HepG2 (cell line): Measurements from ENCODE around the gene GGT7.

Experiments
- CBFB ChIP-seq: sonication (generic); formaldehyde crosslinking; IDR thresholded peaks from 2 replicates; pipeline ENCODE4 v1.4.0; 2020; ENCODE audit warnings: missing genetic modification reagents
- CTCF ChIP-seq: sonication (generic); formaldehyde crosslinking; IDR thresholded peaks from 2 replicates; pipeline ENCODE4 v1.5.0; 2020; ENCODE audit warnings: mild to moderate bottlenecking, missing genetic modification reagents, moderate library complexity
- KDM5B ChIP-seq: sonication (generic); formaldehyde crosslinking; IDR thresholded peaks from 2 replicates; pipeline ENCODE4 v1.4.0; 2020; ENCODE audit warnings: missing genetic modification reagents, mild to moderate bottlenecking, borderline replicate concordance
- MXD4 ChIP-seq: IDR thresholded peaks from 2 replicates; pipeline ENCODE4 v1.6.1; 2016; ENCODE audit warnings: mild to moderate bottlenecking, missing biosample characterization, missing genetic modification reagents
- NFE2L1 ChIP-seq: sonication (generic); formaldehyde crosslinking; IDR thresholded peaks from 2 replicates; pipeline ENCODE4 v1.4.0; 2020; ENCODE audit warnings: missing genetic modification reagents, mild to moderate bottlenecking, borderline replicate concordance
- NFIC ChIP-seq: IDR thresholded peaks from 2 replicates; pipeline ENCODE4 v1.6.1; 2012; ENCODE audit warnings: mild to moderate bottlenecking, low read length, inconsistent platforms
- NFKB2 ChIP-seq: sonication (generic); formaldehyde crosslinking; IDR thresholded peaks from 2 replicates; pipeline ENCODE4 v1.4.0; 2020; ENCODE audit warnings: missing genetic modification reagents, borderline replicate concordance
- PBX3 ChIP-seq: sonication (generic); formaldehyde crosslinking; IDR thresholded peaks from 2 replicates; pipeline ENCODE4 v1.8.1; 2023; ENCODE audit warnings: missing genetic modification reagents, inconsistent platforms, borderline replicate concordance
- POLR2A ChIP-seq, 2 experiments: IDR thresholded peaks; 2 replicates each; pipeline ENCODE4 v1.6.1; 2011; ENCODE audit warnings: low read depth in 2 of 2, low read length in 2 of 2, mild to moderate bottlenecking in 1 of 2, moderate library complexity in 1 of 2; ENCODE audit not compliant: insufficient read depth in 1 of 2
- TRAFD1 ChIP-seq: sonication (generic); formaldehyde crosslinking; IDR thresholded peaks from 2 replicates; pipeline ENCODE4 v1.5.1; 2020; ENCODE audit warnings: missing genetic modification reagents, mild to moderate bottlenecking, borderline replicate concordance
- USF2 ChIP-seq, 2 experiments: sonication (generic) in 1 of 2; formaldehyde crosslinking in 1 of 2; IDR thresholded peaks; 2 replicates each; pipeline versions ENCODE4 v1.5.1 to v1.6.1; 2011 to 2020; ENCODE audit warnings: borderline replicate concordance in 1 of 2, low read depth in 1 of 2, low read length in 1 of 2, mild to moderate bottlenecking in 1 of 2, missing genetic modification reagents in 1 of 2, moderate library complexity in 1 of 2
- ZNF234 ChIP-seq: sonication (generic); formaldehyde crosslinking; conservative IDR thresholded peaks from 2 replicates; pipeline ENCODE4 v1.5.1; 2020; ENCODE audit warnings: mild to moderate bottlenecking, missing genetic modification reagents

GRCh38 chr20:34824026-34824425 is 48.6 kb downstream of the GGT7 start:
- TF ChIP-seq POLR2A (IDR thresholded peaks at IDR 0.05; ENCODE audit: insufficient read depth in 1 of 2, low read depth in 2 of 2, low read length in 2 of 2) (no peak), CTCF (CRISPR knock-in tag) (no peak), PBX3 (CRISPR knock-in tag) (no peak), TRAFD1 (CRISPR knock-in tag) (no peak), NFE2L1 (CRISPR knock-in tag) (no peak), CBFB (CRISPR knock-in tag) (no peak), ZNF234 (CRISPR knock-in tag) (no peak), KDM5B (no peak), MXD4 (CRISPR knock-in tag) (no peak; the same call in 1 of the 2 replicates), NFIC (no peak), NFKB2 (CRISPR knock-in tag) (no peak), USF2 (IDR thresholded peaks at IDR 0.05; ENCODE audit: low read depth, low read length) (no peak), USF2 (CRISPR knock-in tag; IDR thresholded peaks at IDR 0.05; ENCODE audit: borderline replicate concordance) (no peak)
